ENCODE measurements around the gene STK38L. TPM values are rescaled to one million over a fixed set of nuclear protein-coding genes. Genes with fewer than 3 reads are reported as not detected.
A peak's percentile ranks its signal among the peaks of the same experiment; 100 is the strongest.

STK38L gene
- total and polyA plus RNA-seq, 2 experiments from 2014 or later, result 20.3 to 30.0 TPM

DNA sequence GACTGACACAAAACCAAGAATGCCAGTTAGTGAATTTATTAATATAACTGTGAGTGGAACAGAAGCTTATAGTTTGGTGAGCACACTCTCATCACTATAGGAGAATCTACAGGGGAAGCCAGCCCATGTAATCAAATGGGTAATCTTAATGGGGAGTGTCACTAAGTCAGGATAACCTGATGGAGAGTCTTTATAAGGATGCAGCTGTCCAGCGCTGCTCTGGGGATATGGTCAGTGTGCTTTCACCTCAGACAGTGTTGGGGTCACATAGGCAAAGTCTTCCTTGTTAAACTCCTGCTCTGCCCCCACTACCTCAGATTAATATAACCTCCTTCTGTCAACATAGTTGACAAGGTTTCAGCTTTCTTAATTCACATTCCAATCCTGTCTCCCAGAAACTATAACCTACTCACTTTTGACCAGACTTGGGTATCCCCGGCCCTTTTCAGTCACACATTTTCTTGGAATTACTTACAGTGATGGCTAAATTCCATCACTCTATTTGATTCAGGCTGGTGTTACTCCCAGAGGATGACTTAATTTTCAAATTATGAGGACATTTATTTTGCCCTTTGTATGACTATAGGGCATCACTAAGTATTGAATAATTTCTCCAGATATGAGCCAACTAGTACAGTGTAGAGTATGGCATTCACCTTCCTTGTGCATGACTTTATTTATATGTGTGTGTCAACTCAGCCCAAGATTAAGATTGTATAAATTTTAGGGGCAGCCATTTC is 13.2 kb downstream of the STK38L start:
- Histone ChIP-seq H3K27me3 (no peaks in the 10 kb centered on the region), H3K9me3 (ENCODE audit: low read depth) (no peaks in the 10 kb centered on the region), H3K4me3 (no peak overlapping the region), H3K4me1 (ENCODE audit: low read depth) (no peaks in the 10 kb centered on the region), H3K27ac (no peak overlapping the region), H3K36me3 (no peaks in the 10 kb centered on the region)
- TF ChIP-seq, protein P1, sequence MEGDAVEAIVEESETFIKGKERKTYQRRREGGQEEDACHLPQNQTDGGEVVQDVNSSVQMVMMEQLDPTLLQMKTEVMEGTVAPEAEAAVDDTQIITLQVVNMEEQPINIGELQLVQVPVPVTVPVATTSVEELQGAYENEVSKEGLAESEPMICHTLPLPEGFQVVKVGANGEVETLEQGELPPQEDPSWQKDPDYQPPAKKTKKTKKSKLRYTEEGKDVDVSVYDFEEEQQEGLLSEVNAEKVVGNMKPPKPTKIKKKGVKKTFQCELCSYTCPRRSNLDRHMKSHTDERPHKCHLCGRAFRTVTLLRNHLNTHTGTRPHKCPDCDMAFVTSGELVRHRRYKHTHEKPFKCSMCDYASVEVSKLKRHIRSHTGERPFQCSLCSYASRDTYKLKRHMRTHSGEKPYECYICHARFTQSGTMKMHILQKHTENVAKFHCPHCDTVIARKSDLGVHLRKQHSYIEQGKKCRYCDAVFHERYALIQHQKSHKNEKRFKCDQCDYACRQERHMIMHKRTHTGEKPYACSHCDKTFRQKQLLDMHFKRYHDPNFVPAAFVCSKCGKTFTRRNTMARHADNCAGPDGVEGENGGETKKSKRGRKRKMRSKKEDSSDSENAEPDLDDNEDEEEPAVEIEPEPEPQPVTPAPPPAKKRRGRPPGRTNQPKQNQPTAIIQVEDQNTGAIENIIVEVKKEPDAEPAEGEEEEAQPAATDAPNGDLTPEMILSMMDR (IDR thresholded peaks at IDR 0.05; ENCODE audit: low read depth, low read length), result no peak
- DNase-seq (ENCODE audit: low read depth in 1 of 2, low spot score in 1 of 2), result no peak

- Histone ChIP-seq H3K36me3 (no peaks in the 10 kb centered on the region), H3K4me1 (ENCODE audit: low read depth) (no peaks in the 10 kb centered on the region), H3K27me3 (no peaks in the 10 kb centered on the region), H3K27ac (no peak overlapping the region), H3K4me3 (no peak overlapping the region), H3K9me3 (ENCODE audit: low read depth) (no peaks in the 10 kb centered on the region)
- TF ChIP-seq, protein P1 (IDR thresholded peaks at IDR 0.05; ENCODE audit: low read depth, low read length), result no peak
- peak in 1 of 2 donors; percentile 70 for DNase-seq (ENCODE audit: low read depth in 1 of 2, low spot score in 1 of 2)
These were observed 16.7 kb downstream of the STK38L start for GRCh38 chr12:27260746-27261145.

GRCh38 chr12:27261866-27262265 is 17.8 kb downstream of the STK38L start:
- H3K4me3 ChIP-seq, result no peak overlapping the region
- no peaks in the 10 kb centered on the region for H3K36me3 ChIP-seq
- no peaks in the 10 kb centered on the region for H3K27me3 ChIP-seq
- peak in 1 of 2 donors; percentile 52 for DNase-seq (ENCODE audit: low read depth in 1 of 2, low spot score in 1 of 2)
- TF ChIP-seq, protein P1 (IDR thresholded peaks at IDR 0.05; ENCODE audit: low read depth, low read length), result no peak
- H3K27ac ChIP-seq, result no peak overlapping the region
- H3K4me1 ChIP-seq (ENCODE audit: low read depth), result no peaks in the 10 kb centered on the region
- no peaks in the 10 kb centered on the region for H3K9me3 ChIP-seq (ENCODE audit: low read depth)

DNA sequence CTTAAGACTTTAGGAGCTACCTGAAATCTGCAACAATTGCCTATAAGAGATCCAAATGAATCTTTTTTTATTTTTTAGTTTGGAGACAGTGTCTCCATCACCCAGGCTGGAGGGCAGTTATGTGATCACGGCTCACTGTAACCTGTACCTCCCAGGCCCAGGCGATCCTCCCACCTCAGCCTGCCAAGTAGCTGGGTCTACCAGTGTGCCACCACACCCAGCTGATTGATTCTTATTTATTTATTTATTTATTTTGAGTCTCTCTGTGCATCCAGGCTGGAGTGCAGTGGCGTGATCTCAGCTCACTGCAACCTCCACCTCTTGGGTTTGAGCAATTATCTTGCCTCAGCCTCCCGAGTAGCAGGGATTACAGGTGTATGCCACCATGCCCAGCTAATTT is 26.1 kb downstream of the STK38L start:
- TF ChIP-seq, protein P1 (IDR thresholded peaks at IDR 0.05; ENCODE audit: low read depth, low read length), result no peak
- no peak for DNase-seq (ENCODE audit: low read depth in 1 of 2, low spot score in 1 of 2)
- Histone ChIP-seq H3K4me3 (no peak overlapping the region), H3K9me3 (ENCODE audit: low read depth) (no peaks in the 10 kb centered on the region), H3K4me1 (ENCODE audit: low read depth) (peaks cover 13% of the 10 kb centered on the region), H3K36me3 (no peaks in the 10 kb centered on the region), H3K27ac (no peak overlapping the region), H3K27me3 (no peaks in the 10 kb centered on the region)

DNA sequence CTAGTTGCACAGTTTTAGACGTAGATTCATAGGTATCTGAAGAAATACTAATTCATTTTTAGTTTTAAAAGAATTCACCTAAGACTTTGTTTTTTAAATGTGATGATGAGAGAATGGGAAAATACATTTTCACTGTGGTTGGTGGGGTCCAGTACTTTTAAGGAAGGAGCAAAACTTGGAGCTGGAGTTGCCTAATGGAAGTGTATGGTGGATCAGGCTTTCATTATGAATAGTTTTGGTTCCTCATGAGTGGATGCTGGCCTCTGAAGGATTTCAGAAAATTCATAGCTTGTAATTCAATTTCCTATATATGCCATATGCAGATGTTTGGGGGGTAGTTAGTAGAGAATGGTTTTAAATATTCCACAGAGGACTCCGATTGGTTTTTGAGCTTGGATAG is 27.1 kb downstream of the STK38L start:
- TF ChIP-seq, protein P1 (IDR thresholded peaks at IDR 0.05; ENCODE audit: low read depth, low read length), result no peak
- Histone ChIP-seq H3K27me3 (no peaks in the 10 kb centered on the region), H3K4me1 (ENCODE audit: low read depth) (peaks cover 13% of the 10 kb centered on the region), H3K27ac (no peak overlapping the region), H3K4me3 (no peak overlapping the region), H3K9me3 (ENCODE audit: low read depth) (no peaks in the 10 kb centered on the region), H3K36me3 (no peaks in the 10 kb centered on the region)
- DNase-seq (ENCODE audit: low read depth in 1 of 2, low spot score in 1 of 2), result no peak

Measured in cardiac muscle cell (in vitro differentiated cells and primary cell).